ENCODE results near the gene ADAMTS17.

- TF ChIP-seq EZH2 (IDR thresholded peaks at IDR 0.05; ENCODE audit: borderline replicate concordance) (no peak), CTCF (IDR thresholded peaks at IDR 0.05; ENCODE audit: poor library complexity) (no peak), EZH2phosphoT487 (IDR thresholded peaks at IDR 0.05; ENCODE audit: low read depth, severe bottlenecking, unreplicated experiment) (no peak)
Measured at GRCh38 chr15:100332721-100333120, 9.1 kb downstream of the ADAMTS17 start.

Measured in hepatocyte (in vitro differentiated cells).